ENCODE data around the gene ATXN10. TPM values are rescaled to one million over a fixed set of nuclear protein-coding genes. Genes with fewer than 3 reads are reported as not detected.

Gene ATXN10
- total and polyA plus RNA-seq, 2 of the 13 experiments (the other 11 are each of a cell fraction or from before 2014, with no cell fraction given), result 60.1 to 194 TPM

- TF ChIP-seq ZNF687 (CRISPR knock-in tag; IDR thresholded peaks at IDR 0.05), result peak; percentile 50
These were observed 195.7 kb downstream of the ATXN10 start (continued) for GRCh38 chr22:45867118-45867905.

- no peak for ATAC-seq
- no peak overlapping the region for H3K4me2 ChIP-seq (ENCODE audit: low read depth, low read length)
- DNase-seq (ENCODE audit: low spot score), result no peak
- no peaks in the 10 kb centered on the region for H3K9me3 ChIP-seq (ENCODE audit: low read length)
- H3K4me3 ChIP-seq (replicated peaks in 1 of 3; ENCODE audit: insufficient read depth in 1 of 3, low read depth in 2 of 3, low read length in 3 of 3), result no peak overlapping the region
- peaks cover 5% of the 10 kb centered on the region; the same call in 1 of the 2 replicates for H4K20me1 ChIP-seq (ENCODE audit: insufficient read depth, low read length)
- WGBS (ENCODE audit: low lambda C conversion rate), result 57% methylated on average over 20 of the region's 20 CpGs
- FAIRE-seq, result no peak
- H3K4me1 ChIP-seq (ENCODE audit: insufficient read depth, low read length), result no peaks in the 10 kb centered on the region
- ChIA-PET POLR2A (no interaction called here), CTCF (ENCODE audit: low intra/inter-chr PET ratio, low total read pairs) (no interaction called here)
- no peak overlapping the region for H3K27ac ChIP-seq (ENCODE audit: extremely low read length, insufficient read depth, low read length)
- no peak overlapping the region for H3K9ac ChIP-seq (ENCODE audit: insufficient read depth, low read depth, low read length)
- H3K27me3 ChIP-seq (ENCODE audit: control insufficient read depth in 1 of 2, insufficient read depth in 2 of 2, low read length in 2 of 2), result peaks cover 1 to 23% of the 10 kb centered on the region in 2 experiments; a peak in 3 of 5 replicates
- intact Hi-C loops (cut with micrococcal nuclease; ENCODE audit: unreplicated experiment) (loop anchor here (10.0 kb wide), 1 partner anchor 223 kb away; no protein-coding TSS in a partner anchor), in situ Hi-C loops (cut with HindIII; ENCODE audit: extremely low pct_ligation_motif_present, low pct_unique_long_range_greater_than_20kb) (loop anchor here (5.0 kb wide), 1 partner anchor 291 kb away; no protein-coding TSS in a partner anchor)
- no peaks in the 10 kb centered on the region for H3K36me3 ChIP-seq (replicated peaks in 1 of 2; ENCODE audit: control insufficient read depth in 1 of 2, insufficient read depth in 2 of 2, low read length in 2 of 2)
- no peak overlapping the region for H2AFZ ChIP-seq (ENCODE audit: low read length)
- BruUV-seq (replicated peaks), result no TSS peak
- H3K79me2 ChIP-seq (ENCODE audit: insufficient read depth, low read length), result no peaks in the 10 kb centered on the region
- TF ChIP-seq HINFP (CRISPR knock-in tag; IDR thresholded peaks at IDR 0.05; ENCODE audit: low read depth) (no peak), ARID5B (CRISPR knock-in tag; IDR thresholded peaks at IDR 0.05) (no peak), ZSCAN29 (CRISPR knock-in tag; conservative IDR thresholded peaks at IDR 0.05) (no peak), ZNF619 (CRISPR knock-in tag; IDR thresholded peaks at IDR 0.05) (no peak), ZNF83 (CRISPR knock-in tag; IDR thresholded peaks at IDR 0.05; ENCODE audit: borderline replicate concordance) (no peak), MTA1 (CRISPR knock-in tag; IDR thresholded peaks at IDR 0.05; ENCODE audit: borderline replicate concordance) (no peak), ZNF143 (CRISPR knock-in tag; IDR thresholded peaks at IDR 0.05) (no peak), HNRNPK (IDR thresholded peaks at IDR 0.05; ENCODE audit: low read depth, low read length, poor library complexity, severe bottlenecking) (no peak)
These were observed 196.4 kb downstream of the ATXN10 start for GRCh38 chr22:45867906-45868555.

Data from HepG2 (cell line).